ENCODE measurements around the gene TRIM41.

TRIM41 gene

GRCh38 chr5:181199881-181200638 lies 23.0 kb upstream of the TRIM41 start:
- DNase-seq (ENCODE audit: low read depth in 2 of 2): no peak
- H3K4me3 ChIP-seq (replicated peaks in 1 of 2; ENCODE audit: low read depth in 2 of 2, low read length in 2 of 2): no peak overlapping the region
- no peak for TF ChIP-seq CTCF (IDR thresholded peaks at IDR 0.05; ENCODE audit: low read depth, low read length)

- no peak for TF ChIP-seq CTCF (IDR thresholded peaks at IDR 0.05; ENCODE audit: low read depth, low read length)
Measured at GRCh38 chr5:181200816-181201215, 22.3 kb upstream of the TRIM41 start.

GRCh38 chr5:181203093-181203711 lies 19.9 kb upstream of the TRIM41 start:
- no peak overlapping the region for H3K4me3 ChIP-seq (replicated peaks in 1 of 2; ENCODE audit: low read depth in 2 of 2, low read length in 2 of 2)
- DNase-seq (ENCODE audit: low read depth in 2 of 2): peak; percentile 64 to 71
- no peak for TF ChIP-seq CTCF (IDR thresholded peaks at IDR 0.05; ENCODE audit: low read depth, low read length)

More at GRCh38 chr5:181200816-181201215, 22.3 kb upstream of the TRIM41 start:
- H3K4me3 ChIP-seq (replicated peaks in 1 of 2; ENCODE audit: low read depth in 2 of 2, low read length in 2 of 2): no peak overlapping the region
- DNase-seq (ENCODE audit: low read depth in 2 of 2): no peak

GRCh38 chr5:181203777-181204112 lies 19.3 kb upstream of the TRIM41 start:
- H3K4me3 ChIP-seq (replicated peaks in 1 of 2; ENCODE audit: low read depth in 2 of 2, low read length in 2 of 2): peak overlapping the region; percentile 39 to 55
- TF ChIP-seq CTCF (IDR thresholded peaks at IDR 0.05; ENCODE audit: low read depth, low read length): no peak
- no peak for DNase-seq (ENCODE audit: low read depth in 2 of 2)

GRCh38 chr5:181204113-181204825 lies 18.8 kb upstream of the TRIM41 start:
- TF ChIP-seq CTCF (IDR thresholded peaks at IDR 0.05; ENCODE audit: low read depth, low read length): no peak
- DNase-seq (ENCODE audit: low read depth in 2 of 2): no peak
- H3K4me3 ChIP-seq (replicated peaks in 1 of 2; ENCODE audit: low read depth in 2 of 2, low read length in 2 of 2): peak overlapping the region; percentile 39 to 55

GRCh38 chr5:181204826-181205760 lies 18.0 kb upstream of the TRIM41 start, which contains the start of gene TRIM7:
Gene TRIM7, minus strand, starts transcription at chr5:181205196. Its CDS starts 86 bp downstream, at chr5:181205110.
- peak within 1 kb of the TSS; percentile 40 to 55 for H3K4me3 ChIP-seq (replicated peaks in 1 of 2; ENCODE audit: low read depth in 2 of 2, low read length in 2 of 2)
- peak in 1 of 2 donors; percentile 41 for DNase-seq (ENCODE audit: low read depth in 2 of 2)
- no peak for TF ChIP-seq CTCF (IDR thresholded peaks at IDR 0.05; ENCODE audit: low read depth, low read length)

All from cardiac fibroblast (primary cell).